SK-N-SH (cell line): ENCODE data around the gene STKLD1.
"Not testable (repeated sequence)": the region's sequence is repeated elsewhere in the genome, so short reads cannot be mapped to it uniquely, and the experiment has no call there.

Experiments used
- CHD2 ChIP-seq: fragments of 150-350 bp; IDR thresholded peaks from 2 replicates; pipeline ENCODE4 v1.6.1; 2018; ENCODE audit warnings: low read length; ENCODE audit not compliant: partially characterized antibody
- EP300 ChIP-seq, 2 experiments: IDR thresholded peaks; 2 replicates each; pipeline versions ENCODE4 v1.4.0 to v1.6.1; 2012; ENCODE audit warnings: borderline replicate concordance in 1 of 2, low read depth in 1 of 2, low read length in 1 of 2
- EZH2phosphoT487 ChIP-seq: fragments of 200-600 bp; sonication (generic); IDR thresholded peaks from 2 replicates; pipeline ENCODE4 v1.6.1; 2017; ENCODE audit warnings: low read depth, mixed run types, mild to moderate bottlenecking, antibody characterized with exemption, moderate library complexity, borderline replicate concordance
- FOXM1 ChIP-seq: IDR thresholded peaks from 2 replicates; pipeline ENCODE4 v1.4.0; 2012; ENCODE audit warnings: low read depth, mild to moderate bottlenecking
- NRF1 ChIP-seq: IDR thresholded peaks from 2 replicates; pipeline ENCODE4 v1.6.1; 2012; ENCODE audit warnings: low read depth, mild to moderate bottlenecking, low read length
- POLR2AphosphoS5 ChIP-seq: IDR thresholded peaks from 2 replicates; pipeline ENCODE4 v1.6.1; 2012; ENCODE audit warnings: low read depth, low read length
- RAD21 ChIP-seq: IDR thresholded peaks from 2 replicates; pipeline ENCODE4 v1.6.1; 2012; ENCODE audit warnings: mild to moderate bottlenecking, low read length
- SIN3A ChIP-seq: IDR thresholded peaks from 2 replicates; pipeline ENCODE4 v1.6.1; 2012; ENCODE audit warnings: low read depth, mild to moderate bottlenecking, low read length, moderate library complexity, borderline replicate concordance
- TAF1 ChIP-seq: IDR thresholded peaks from 2 replicates; pipeline ENCODE4 v1.6.1; 2012; ENCODE audit warnings: low read depth, mild to moderate bottlenecking, low read length, moderate library complexity, borderline replicate concordance
- TF ChIP-seq, protein P1 (sequence below): fragments of 200-600 bp; sonication (generic); IDR thresholded peaks from 2 replicates; pipeline ENCODE4 v1.6.1; 2017; ENCODE audit warnings: antibody characterized with exemption, mild to moderate bottlenecking, moderate library complexity
- TF ChIP-seq, protein P2 (sequence below): IDR thresholded peaks from 2 replicates; pipeline ENCODE4 v1.4.0; 2012; ENCODE audit warnings: low read depth, borderline replicate concordance
- TF ChIP-seq, protein P3 (sequence below): IDR thresholded peaks from 2 replicates; pipeline ENCODE4; 2012

DNA sequence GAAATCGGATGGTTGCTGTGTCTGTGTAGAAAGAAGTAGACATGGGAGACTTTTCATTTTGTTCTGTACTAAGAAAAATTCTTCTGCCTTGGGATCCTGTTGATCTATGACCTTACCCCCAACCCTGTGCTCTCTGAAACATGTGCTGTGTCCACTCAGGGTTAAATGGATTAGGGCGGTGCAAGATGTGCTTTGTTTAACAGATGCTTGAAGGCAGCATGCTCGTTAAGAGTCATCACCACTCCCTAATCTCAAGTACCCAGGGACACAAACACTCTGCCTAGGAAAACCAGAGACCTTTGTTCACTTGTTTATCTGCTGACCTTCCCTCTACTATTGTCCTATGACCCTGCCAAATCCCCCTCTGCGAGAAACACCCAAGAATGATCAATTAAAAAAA is 15.3 kb downstream of the STKLD1 start:
- TF ChIP-seq, protein P1, sequence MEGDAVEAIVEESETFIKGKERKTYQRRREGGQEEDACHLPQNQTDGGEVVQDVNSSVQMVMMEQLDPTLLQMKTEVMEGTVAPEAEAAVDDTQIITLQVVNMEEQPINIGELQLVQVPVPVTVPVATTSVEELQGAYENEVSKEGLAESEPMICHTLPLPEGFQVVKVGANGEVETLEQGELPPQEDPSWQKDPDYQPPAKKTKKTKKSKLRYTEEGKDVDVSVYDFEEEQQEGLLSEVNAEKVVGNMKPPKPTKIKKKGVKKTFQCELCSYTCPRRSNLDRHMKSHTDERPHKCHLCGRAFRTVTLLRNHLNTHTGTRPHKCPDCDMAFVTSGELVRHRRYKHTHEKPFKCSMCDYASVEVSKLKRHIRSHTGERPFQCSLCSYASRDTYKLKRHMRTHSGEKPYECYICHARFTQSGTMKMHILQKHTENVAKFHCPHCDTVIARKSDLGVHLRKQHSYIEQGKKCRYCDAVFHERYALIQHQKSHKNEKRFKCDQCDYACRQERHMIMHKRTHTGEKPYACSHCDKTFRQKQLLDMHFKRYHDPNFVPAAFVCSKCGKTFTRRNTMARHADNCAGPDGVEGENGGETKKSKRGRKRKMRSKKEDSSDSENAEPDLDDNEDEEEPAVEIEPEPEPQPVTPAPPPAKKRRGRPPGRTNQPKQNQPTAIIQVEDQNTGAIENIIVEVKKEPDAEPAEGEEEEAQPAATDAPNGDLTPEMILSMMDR, result not testable (repeated sequence)
- not testable (repeated sequence) for TF ChIP-seq TAF1; SIN3A; FOXM1; NRF1; EP300 (IDR thresholded peaks at IDR 0.05; ENCODE audit: borderline replicate concordance in 1 of 2, low read depth in 1 of 2, low read length in 1 of 2); RAD21; POLR2AphosphoS5; CHD2; EZH2phosphoT487
- TF ChIP-seq, protein P2, sequence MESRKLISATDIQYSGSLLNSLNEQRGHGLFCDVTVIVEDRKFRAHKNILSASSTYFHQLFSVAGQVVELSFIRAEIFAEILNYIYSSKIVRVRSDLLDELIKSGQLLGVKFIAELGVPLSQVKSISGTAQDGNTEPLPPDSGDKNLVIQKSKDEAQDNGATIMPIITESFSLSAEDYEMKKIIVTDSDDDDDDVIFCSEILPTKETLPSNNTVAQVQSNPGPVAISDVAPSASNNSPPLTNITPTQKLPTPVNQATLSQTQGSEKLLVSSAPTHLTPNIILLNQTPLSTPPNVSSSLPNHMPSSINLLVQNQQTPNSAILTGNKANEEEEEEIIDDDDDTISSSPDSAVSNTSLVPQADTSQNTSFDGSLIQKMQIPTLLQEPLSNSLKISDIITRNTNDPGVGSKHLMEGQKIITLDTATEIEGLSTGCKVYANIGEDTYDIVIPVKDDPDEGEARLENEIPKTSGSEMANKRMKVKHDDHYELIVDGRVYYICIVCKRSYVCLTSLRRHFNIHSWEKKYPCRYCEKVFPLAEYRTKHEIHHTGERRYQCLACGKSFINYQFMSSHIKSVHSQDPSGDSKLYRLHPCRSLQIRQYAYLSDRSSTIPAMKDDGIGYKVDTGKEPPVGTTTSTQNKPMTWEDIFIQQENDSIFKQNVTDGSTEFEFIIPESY, result not testable (repeated sequence)
- TF ChIP-seq, protein P3, sequence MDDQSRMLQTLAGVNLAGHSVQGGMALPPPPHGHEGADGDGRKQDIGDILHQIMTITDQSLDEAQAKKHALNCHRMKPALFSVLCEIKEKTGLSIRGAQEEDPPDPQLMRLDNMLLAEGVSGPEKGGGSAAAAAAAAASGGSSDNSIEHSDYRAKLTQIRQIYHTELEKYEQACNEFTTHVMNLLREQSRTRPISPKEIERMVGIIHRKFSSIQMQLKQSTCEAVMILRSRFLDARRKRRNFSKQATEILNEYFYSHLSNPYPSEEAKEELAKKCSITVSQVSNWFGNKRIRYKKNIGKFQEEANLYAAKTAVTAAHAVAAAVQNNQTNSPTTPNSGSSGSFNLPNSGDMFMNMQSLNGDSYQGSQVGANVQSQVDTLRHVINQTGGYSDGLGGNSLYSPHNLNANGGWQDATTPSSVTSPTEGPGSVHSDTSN, result not testable (repeated sequence)
